ENCODE measurements around the gene DKKL1. TPM values are rescaled to one million over a fixed set of nuclear protein-coding genes. Genes with fewer than 3 reads are reported as not detected.
A peak's percentile ranks its signal among the peaks of the same experiment; 100 is the strongest.

DKKL1 gene
- total RNA-seq, 6 donors from 2014 or later = 0.40 to 0.69 (median 0.61) TPM; not detected in 3

- WGBS, 2 donors = 57 to 75% methylated on average over 8 to 17 of the region's 17 CpGs
- peak overlapping the region; percentile 89 to 96 (median 94) for H3K27ac ChIP-seq
- H3K4me1 ChIP-seq = peaks cover 29 to 61% (median 46%) of the 10 kb centered on the region in 4 donors
- TF ChIP-seq POLR2A (IDR thresholded peaks at IDR 0.05) = no peak
- no peak for TF ChIP-seq EP300 (IDR thresholded peaks at IDR 0.05)
- no peak for TF ChIP-seq POLR2AphosphoS5 (IDR thresholded peaks at IDR 0.05)
- TF ChIP-seq CTCF (IDR thresholded peaks at IDR 0.05) = no peak
- peaks cover 0 to 26% (median 19%) of the 10 kb centered on the region in 4 donors for H3K36me3 ChIP-seq
- H3K9me3 ChIP-seq = no peaks in the 10 kb centered on the region
- ATAC-seq (ENCODE audit: low FRiP score in 2 of 2) (no peak), DNase-seq (peak in 1 of 2 donors; percentile 71)
- H3K4me3 ChIP-seq = peak overlapping the region in 1 of 4 donors; percentile 90
- H3K27me3 ChIP-seq = peaks cover 0 to 4% (median 0%) of the 10 kb centered on the region in 4 donors
Measured at GRCh38 chr19:49359851-49360820, 3.5 kb upstream of the DKKL1 start.

- peak; percentile 78 to 94 for DNase-seq
- TF ChIP-seq POLR2A (IDR thresholded peaks at IDR 0.05) (peak in 1 of 4 donors; percentile 41), POLR2AphosphoS5 (IDR thresholded peaks at IDR 0.05) (peak; percentile 34 to 75), CTCF (IDR thresholded peaks at IDR 0.05) (no peak), EP300 (IDR thresholded peaks at IDR 0.05) (no peak)
- ATAC-seq (ENCODE audit: low FRiP score in 2 of 2) = peak; percentile 34 to 63
- H3K36me3 ChIP-seq = peaks cover 0 to 22% (median 15%) of the 10 kb centered on the region in 4 donors
- peaks cover 17 to 50% (median 36%) of the 10 kb centered on the region in 4 donors for H3K4me1 ChIP-seq
- 3 to 5% methylated on average over 14 to 26 of the region's 27 CpGs for WGBS, 2 donors
- H3K4me3 ChIP-seq = peak overlapping the region; percentile 72 to 90 (median 82)
- H3K27me3 ChIP-seq = peaks cover 0 to 4% (median 0%) of the 10 kb centered on the region in 4 donors
- H3K9me3 ChIP-seq = no peaks in the 10 kb centered on the region
- peak overlapping the region; percentile 89 to 96 (median 94) for H3K27ac ChIP-seq
Measured at GRCh38 chr19:49361438-49362047, 2.1 kb upstream of the DKKL1 start.

GRCh38 chr19:49362048-49362928 lies 1.4 kb upstream of the DKKL1 start, which contains the start of gene TEAD2:
Gene TEAD2, minus strand, starts transcription at chr19:49362416. Its CDS starts 2,341 bp downstream, at chr19:49360075.
- Histone ChIP-seq H3K9me3 (no peaks in the 10 kb centered on the region), H3K27ac (peak within 1 kb of the TSS; percentile 89 to 96 (median 94)), H3K27me3 (peaks cover 0 to 4% (median 0%) of the 10 kb centered on the region in 4 donors), H3K4me3 (peak within 1 kb of the TSS; percentile 72 to 90 (median 82)), H3K36me3 (peaks cover 0 to 22% (median 15%) of the 10 kb centered on the region in 4 donors), H3K4me1 (peaks cover 10 to 42% (median 32%) of the 10 kb centered on the region in 4 donors)
- ATAC-seq (ENCODE audit: low FRiP score in 2 of 2) (peak in 1 of 2 donors; percentile 74), DNase-seq (peak; percentile 73 to 94)
- TF ChIP-seq POLR2AphosphoS5 (IDR thresholded peaks at IDR 0.05) = peak; percentile 45 to 85
- no peak for TF ChIP-seq EP300 (IDR thresholded peaks at IDR 0.05)
- no peak for TF ChIP-seq CTCF (IDR thresholded peaks at IDR 0.05)
- peak in 1 of 4 donors; percentile 62 for TF ChIP-seq POLR2A (IDR thresholded peaks at IDR 0.05)
- WGBS, 2 donors = 1 to 3% methylated on average over 39 to 51 of the region's 52 CpGs

- peaks cover 0 to 4% (median 0%) of the 10 kb centered on the region in 4 donors for H3K27me3 ChIP-seq
- H3K27ac ChIP-seq = peak overlapping the region; percentile 89 to 96 (median 94)
- no peaks in the 10 kb centered on the region for H3K9me3 ChIP-seq
- peak in 1 of 2 donors; percentile 43 for DNase-seq
- TF ChIP-seq POLR2A (IDR thresholded peaks at IDR 0.05) (no peak), CTCF (IDR thresholded peaks at IDR 0.05) (no peak), EP300 (IDR thresholded peaks at IDR 0.05) (no peak), POLR2AphosphoS5 (IDR thresholded peaks at IDR 0.05) (no peak)
- peak overlapping the region in 3 of 4 donors; percentile 72 to 90 (median 78) for H3K4me3 ChIP-seq
- no peak for ATAC-seq (ENCODE audit: low FRiP score in 2 of 2)
- H3K36me3 ChIP-seq = peaks cover 0 to 17% (median 13%) of the 10 kb centered on the region in 4 donors
- peaks cover 7 to 40% (median 31%) of the 10 kb centered on the region in 4 donors for H3K4me1 ChIP-seq
- 1% methylated on average over 14 of the region's 14 CpGs for WGBS, 2 donors
Measured at GRCh38 chr19:49362929-49363267, 779 bp upstream of the DKKL1 start.
